SK-N-SH treated with all-trans-retinoic acid at 6 μM for 48 hours (cell line): ENCODE data around the gene RAMACL.

Source experiments
- ZFP30 ChIP-seq: fragments of 450-650 bp; formaldehyde crosslinking; IDR thresholded peaks from 2 replicates; pipeline ENCODE4 v1.5.0; 2022; ENCODE audit warnings: mild to moderate bottlenecking, moderate library complexity
- ZNF70 ChIP-seq: fragments of 450-650 bp; formaldehyde crosslinking; IDR thresholded peaks from 2 replicates; pipeline ENCODE4 v1.5.0; 2020; ENCODE audit warnings: mild to moderate bottlenecking, moderate library complexity

DNA sequence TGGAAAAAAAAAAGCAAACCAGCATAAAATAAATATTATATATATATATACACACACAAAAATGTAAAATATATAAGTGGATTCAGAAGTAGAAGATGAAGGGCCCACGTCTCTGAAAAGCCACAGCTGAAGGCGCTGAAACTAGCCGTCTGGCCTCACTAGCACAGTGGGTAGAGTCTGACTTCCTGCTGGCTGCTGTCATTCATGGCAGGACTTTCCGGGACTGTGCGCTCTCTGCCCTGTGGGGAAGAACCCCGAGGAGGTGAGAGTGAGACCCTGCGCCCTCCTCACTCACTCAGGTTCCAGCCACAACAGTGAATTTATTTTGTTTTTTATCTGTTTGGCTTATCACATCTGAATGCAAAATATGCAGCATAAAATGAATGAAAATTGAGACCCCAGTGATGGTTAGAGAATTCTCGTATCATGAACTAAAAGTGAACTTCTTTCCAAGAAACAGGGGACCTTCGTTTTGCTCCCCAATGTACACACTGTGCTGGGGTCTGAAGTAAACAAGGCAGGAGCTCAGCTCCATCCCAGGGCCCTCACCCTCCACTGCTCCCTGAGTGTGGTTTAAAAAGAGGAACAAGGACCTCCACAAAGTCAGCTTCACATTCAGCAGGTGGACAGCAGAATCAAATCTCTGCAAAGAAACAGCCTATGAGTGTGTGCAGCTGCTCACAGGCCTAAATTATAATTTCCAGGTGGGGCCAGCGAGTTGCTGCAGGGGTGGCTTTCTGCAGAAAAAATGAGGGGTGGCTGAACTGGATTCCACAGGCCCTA lies 1.3 kb upstream of the RAMACL start:
- TF ChIP-seq ZNF70: no peak
- no peak for TF ChIP-seq ZFP30 (CRISPR knock-in tag)
